ENCODE data around the gene AGBL1.

DNA sequence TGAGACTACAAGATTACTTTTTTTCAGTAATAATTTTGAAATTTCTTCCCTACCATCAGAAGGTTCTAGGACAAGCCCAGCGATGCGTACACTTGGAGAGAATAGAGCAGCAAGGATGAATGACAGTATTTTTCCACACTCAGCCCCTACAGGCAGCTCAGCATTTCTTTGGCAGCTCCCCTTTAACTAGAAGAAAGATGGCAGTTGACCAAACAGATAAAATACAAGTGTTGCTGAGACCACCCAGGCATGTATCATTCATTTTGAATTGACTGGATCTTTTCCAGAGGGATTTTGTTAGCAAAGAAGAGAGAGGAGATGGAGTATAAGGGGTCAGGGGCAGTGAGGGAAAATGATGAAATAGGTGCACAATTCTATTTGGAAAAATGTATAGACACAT, 761.3 kb downstream of the AGBL1 start:
- TF ChIP-seq, protein P1, sequence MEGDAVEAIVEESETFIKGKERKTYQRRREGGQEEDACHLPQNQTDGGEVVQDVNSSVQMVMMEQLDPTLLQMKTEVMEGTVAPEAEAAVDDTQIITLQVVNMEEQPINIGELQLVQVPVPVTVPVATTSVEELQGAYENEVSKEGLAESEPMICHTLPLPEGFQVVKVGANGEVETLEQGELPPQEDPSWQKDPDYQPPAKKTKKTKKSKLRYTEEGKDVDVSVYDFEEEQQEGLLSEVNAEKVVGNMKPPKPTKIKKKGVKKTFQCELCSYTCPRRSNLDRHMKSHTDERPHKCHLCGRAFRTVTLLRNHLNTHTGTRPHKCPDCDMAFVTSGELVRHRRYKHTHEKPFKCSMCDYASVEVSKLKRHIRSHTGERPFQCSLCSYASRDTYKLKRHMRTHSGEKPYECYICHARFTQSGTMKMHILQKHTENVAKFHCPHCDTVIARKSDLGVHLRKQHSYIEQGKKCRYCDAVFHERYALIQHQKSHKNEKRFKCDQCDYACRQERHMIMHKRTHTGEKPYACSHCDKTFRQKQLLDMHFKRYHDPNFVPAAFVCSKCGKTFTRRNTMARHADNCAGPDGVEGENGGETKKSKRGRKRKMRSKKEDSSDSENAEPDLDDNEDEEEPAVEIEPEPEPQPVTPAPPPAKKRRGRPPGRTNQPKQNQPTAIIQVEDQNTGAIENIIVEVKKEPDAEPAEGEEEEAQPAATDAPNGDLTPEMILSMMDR (IDR thresholded peaks at IDR 0.05): no peak
- TF ChIP-seq POLR2A (IDR thresholded peaks at IDR 0.05): no peak

Measured in Peyer's patch (tissue), 4 donors.